Transverse colon (tissue), 4 donors: ENCODE results near the gene GALNT1. TPM values are rescaled to one million over a fixed set of nuclear protein-coding genes. Genes with fewer than 3 reads are reported as not detected.

Experiments used
- DNase-seq: peaks from one replicate; pipeline ENCODE4 v3.0.0-alpha.2; 2019
- H3K27ac ChIP-seq, 4 donors: fragments of 200-600 bp; sonication (generic); 2 replicates each; pipeline ENCODE4 v1.5.1; 2016 to 2018; ENCODE audit warnings: inconsistent platforms in 4 of 4
- H3K27me3 ChIP-seq: fragments of 200-600 bp; sonication (generic); 2 replicates; pipeline ENCODE4 v1.5.1; 2017; ENCODE audit warnings: inconsistent platforms
- H3K36me3 ChIP-seq, 4 donors: fragments of 200-600 bp; sonication (generic); 2 replicates each; pipeline ENCODE4 v1.5.1; 2017 to 2019; ENCODE audit warnings: inconsistent platforms in 4 of 4
- H3K4me1 ChIP-seq, 4 donors: fragments of 200-600 bp; sonication (generic); 2 replicates each; pipeline ENCODE4 v1.5.1; 2017 to 2020; ENCODE audit warnings: inconsistent platforms in 4 of 4
- H3K4me3 ChIP-seq, 4 donors: fragments of 200-600 bp; sonication (generic); 1 replicate in 1 of 4; 2 replicates in 3 of 4; pipeline versions ENCODE4 v1.5.1 to v1.6.1; 2017 to 2019; ENCODE audit warnings: inconsistent platforms in 4 of 4
- H3K9me3 ChIP-seq, 2 donors: fragments of 200-600 bp; sonication (generic); 2 replicates each; pipeline ENCODE4 v1.5.1; 2017 to 2019; ENCODE audit warnings: inconsistent platforms in 2 of 2
- CTCF ChIP-seq, 5 experiments: fragments of 200-600 bp in 3 of 5; fragments of 450-650 bp in 2 of 5; sonication (generic) in 3 of 5; IDR thresholded peaks; 1 replicate in 2 of 5; 2 replicates in 3 of 5; pipeline ENCODE4 v1.5.1; 2016 to 2017; ENCODE audit warnings: antibody characterized with exemption in 5 of 5, inconsistent platforms in 3 of 5, mild to moderate bottlenecking in 2 of 5, moderate library complexity in 1 of 5
- EP300 ChIP-seq: sonication (generic); formaldehyde crosslinking; IDR thresholded peaks from one replicate; pipeline ENCODE4 v1.6.1; 2017; ENCODE audit warnings: antibody characterized with exemption, low read depth
- POLR2A ChIP-seq: fragments of 450-650 bp; IDR thresholded peaks from one replicate; pipeline ENCODE4 v1.6.1; 2016; ENCODE audit warnings: antibody characterized with exemption, mild to moderate bottlenecking, moderate library complexity
- POLR2AphosphoS5 ChIP-seq, 3 donors: sonication (generic); formaldehyde crosslinking; IDR thresholded peaks; one replicate each; pipeline ENCODE4 v1.6.1; 2016; ENCODE audit warnings: antibody characterized with exemption in 3 of 3
- WGBS, 2 donors: methylation state at CpG; one replicate each; pipeline ENCODE4 v1.1.5; 2018; ENCODE audit warnings: low coverage in 1 of 2; 5-methylcytosine and 5-hydroxymethylcytosine counted together
- in situ Hi-C, 4 donors: fragments of 200-750 bp; cut with MboI; loops; one replicate each; pipeline versions ENCODE4 v1.15.0 to v1.15.1; 2017; ENCODE audit warnings: low sequenced_read_pairs in 3 of 4, low pct_ligation_motif_present in 1 of 4, low pct_unique_long_range_greater_than_20kb in 1 of 4
- intact Hi-C: fragments of 100-400 bp; cut with DNase I; formaldehyde crosslinking; loops from one replicate; pipeline ENCODE4 v1.15.1; 2023; ENCODE audit warnings: low total_unique reads
- total RNA-seq, 4 donors: library from RNA; depleted of rRNA; stranded (reverse); fragments of >200 nt; gene quantifications; one replicate each; pipeline ENCODE4 v1.1.0, GENCODE V29; 2016

GALNT1 gene
- total RNA-seq = 10 to 100 TPM; 21.7 to 86.8 (median 57.6) TPM

GRCh38 chr18:35581546-35581897 is at the start of gene GALNT1:
GALNT1 (plus strand) TSS chr18:35581740; CDS start chr18:35654663, 72,923 bp downstream.
- Histone ChIP-seq H3K36me3 (no peaks in the 10 kb centered on the region), H3K27me3 (no peaks in the 10 kb centered on the region), H3K27ac (peak within 1 kb of the TSS; percentile 91 to 98 (median 96)), H3K9me3 (no peaks in the 10 kb centered on the region), H3K4me3 (peak within 1 kb of the TSS; percentile 73 to 92 (median 86)), H3K4me1 (peaks cover 0 to 43% (median 40%) of the 10 kb centered on the region in 4 donors)
- no peak for DNase-seq
- intact Hi-C loops = loop anchor here (5.0 kb wide), 1 partner anchor 514 kb away; no protein-coding TSS in a partner anchor
- in situ Hi-C loops = no loop called here
- no peak for TF ChIP-seq CTCF (IDR thresholded peaks at IDR 0.05)
- no peak for TF ChIP-seq EP300
- TF ChIP-seq POLR2A = no peak
- TF ChIP-seq POLR2AphosphoS5 (IDR thresholded peaks at IDR 0.05) = no peak
- WGBS, 2 donors = 0% methylated on average over 7 of the region's 74 CpGs; no CpG with 5 or more reads in 1 of the 2 donors

DNA sequence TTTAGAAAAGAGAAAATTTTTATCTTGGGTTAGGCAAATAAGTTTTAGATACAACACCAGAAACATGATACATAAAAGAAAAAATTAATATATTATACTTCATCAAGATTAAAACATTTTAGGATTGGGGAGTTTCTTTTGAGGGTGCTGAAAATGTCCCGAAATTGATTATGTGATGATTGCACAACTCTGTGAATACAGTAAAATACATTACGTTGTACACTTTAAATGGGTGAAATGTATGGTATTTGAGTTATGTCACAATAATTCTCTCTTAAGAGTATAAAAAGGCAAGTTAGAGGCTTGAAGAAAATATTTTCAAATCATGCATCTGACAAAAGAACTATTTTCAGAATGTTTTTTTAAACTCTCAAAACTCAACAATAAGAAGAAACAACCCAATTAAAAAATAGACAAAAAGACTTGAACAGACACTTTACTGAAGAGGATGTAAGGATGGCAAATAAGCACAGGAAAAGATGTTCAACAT is 47.6 kb upstream of the GALNT1 start:
- no peaks in the 10 kb centered on the region for H3K27me3 ChIP-seq
- TF ChIP-seq EP300 = no peak
- TF ChIP-seq CTCF (IDR thresholded peaks at IDR 0.05) = no peak
- TF ChIP-seq POLR2A = no peak
- no peak for TF ChIP-seq POLR2AphosphoS5 (IDR thresholded peaks at IDR 0.05)
- DNase-seq = no peak
- H3K27ac ChIP-seq = no peak overlapping the region
- no peaks in the 10 kb centered on the region for H3K4me1 ChIP-seq
- H3K4me3 ChIP-seq = no peak overlapping the region
- in situ Hi-C loops (no loop called here), intact Hi-C loops (no loop called here)
- no peaks in the 10 kb centered on the region for H3K9me3 ChIP-seq
- WGBS, 2 donors = 83 to 95% methylated on average over 2 of the region's 2 CpGs
- no peaks in the 10 kb centered on the region for H3K36me3 ChIP-seq

- no peak for TF ChIP-seq POLR2A
- TF ChIP-seq CTCF (IDR thresholded peaks at IDR 0.05) = no peak
- no peak for TF ChIP-seq POLR2AphosphoS5 (IDR thresholded peaks at IDR 0.05)
- no peak for TF ChIP-seq EP300
- no peaks in the 10 kb centered on the region for H3K27me3 ChIP-seq
- H3K36me3 ChIP-seq = no peaks in the 10 kb centered on the region
- intact Hi-C loops = no loop called here
- H3K27ac ChIP-seq = no peak overlapping the region
- no peaks in the 10 kb centered on the region for H3K9me3 ChIP-seq
- in situ Hi-C loops = no loop called here
- WGBS, 2 donors = 94% methylated on average over 1 of the region's 1 CpG; no CpG with 5 or more reads in 1 of the 2 donors
- H3K4me1 ChIP-seq = no peaks in the 10 kb centered on the region
- H3K4me3 ChIP-seq = no peak overlapping the region
- no peak for DNase-seq
These were observed 46.2 kb upstream of the GALNT1 start for GRCh38 chr18:35535297-35535696.

- no peak overlapping the region for H3K27ac ChIP-seq
- intact Hi-C loops = no loop called here
- TF ChIP-seq POLR2AphosphoS5 (IDR thresholded peaks at IDR 0.05) = no peak
- TF ChIP-seq CTCF (IDR thresholded peaks at IDR 0.05) = no peak
- no peak for TF ChIP-seq EP300
- no peak for TF ChIP-seq POLR2A
- no peaks in the 10 kb centered on the region for H3K36me3 ChIP-seq
- H3K4me3 ChIP-seq = no peak overlapping the region
- in situ Hi-C loops = no loop called here
- H3K9me3 ChIP-seq = no peaks in the 10 kb centered on the region
- no peaks in the 10 kb centered on the region for H3K4me1 ChIP-seq
- no peak for DNase-seq
- H3K27me3 ChIP-seq = no peaks in the 10 kb centered on the region
These were observed 39.2 kb upstream of the GALNT1 start for GRCh38 chr18:35542356-35542755.
